KMS-11 (cell line): Measurements from ENCODE around the gene MAP4K2.

Experiments used
- H2AFZ ChIP-seq: fragments of 200-600 bp; sonication (generic); 2 replicates; pipeline ENCODE4 v1.6.1; 2016; ENCODE audit warnings: antibody characterized with exemption, mixed run types, low read depth
- H3K27ac ChIP-seq: fragments of 200-600 bp; sonication (generic); 2 replicates; pipeline ENCODE4 v1.6.1; 2016; ENCODE audit warnings: mild to moderate bottlenecking, mixed run types
- H3K27me3 ChIP-seq: fragments of 200-600 bp; sonication (generic); 2 replicates; pipeline ENCODE4 v1.6.1; 2017; ENCODE audit warnings: mild to moderate bottlenecking, low read depth, mixed run types, moderate library complexity; ENCODE audit not compliant: insufficient read depth
- H3K36me3 ChIP-seq: fragments of 200-600 bp; sonication (generic); 2 replicates; pipeline ENCODE4 v1.6.1; 2017; ENCODE audit warnings: mild to moderate bottlenecking, mixed run types; ENCODE audit not compliant: insufficient read depth
- H3K4me1 ChIP-seq: fragments of 200-600 bp; sonication (generic); 2 replicates; pipeline ENCODE4 v1.6.1; 2016; ENCODE audit warnings: mild to moderate bottlenecking, low read depth, mixed run types; ENCODE audit not compliant: poor library complexity, severe bottlenecking
- H3K4me2 ChIP-seq: fragments of 200-600 bp; sonication (generic); 2 replicates; pipeline ENCODE4 v1.7.0; 2016; ENCODE audit warnings: mild to moderate bottlenecking, mixed run types
- H3K4me3 ChIP-seq: fragments of 200-600 bp; sonication (generic); IDR thresholded peaks from 2 replicates; pipeline ENCODE4 v1.6.1; 2017; ENCODE audit warnings: low read depth, low read length, mixed read lengths; ENCODE audit not compliant: insufficient read depth
- H3K79me2 ChIP-seq: fragments of 200-600 bp; sonication (generic); 2 replicates; pipeline ENCODE4 v1.6.1; 2016; ENCODE audit warnings: low read depth, mixed run types; ENCODE audit not compliant: insufficient read depth
- H3K9ac ChIP-seq: fragments of 200-600 bp; sonication (generic); 2 replicates; pipeline ENCODE4 v1.6.1; 2016; ENCODE audit warnings: mild to moderate bottlenecking, mixed run types
- H4K20me1 ChIP-seq: fragments of 200-600 bp; sonication (generic); 2 replicates; pipeline ENCODE4 v1.6.1; 2016; ENCODE audit warnings: mild to moderate bottlenecking, mixed run types; ENCODE audit not compliant: insufficient read depth
- CTCF ChIP-seq: fragments of 200-600 bp; sonication (generic); conservative IDR thresholded peaks from 2 replicates; pipeline ENCODE4 v1.6.1; 2017; ENCODE audit warnings: low read depth, mild to moderate bottlenecking, antibody characterized with exemption, low read length, moderate library complexity, mixed read lengths

Gene MAP4K2

GRCh38 chr11:64790205-64791095, 12.6 kb downstream of the MAP4K2 start:
- TF ChIP-seq CTCF = no peak
- Histone ChIP-seq H4K20me1 (no peaks in the 10 kb centered on the region), H3K4me2 (no peak overlapping the region), H3K9ac (no peak overlapping the region), H3K27me3 (no peaks in the 10 kb centered on the region), H3K27ac (no peak overlapping the region), H3K36me3 (no peaks in the 10 kb centered on the region), H3K79me2 (no peaks in the 10 kb centered on the region), H2AFZ (no peak overlapping the region), H3K4me1 (no peaks in the 10 kb centered on the region), H3K4me3 (no peak overlapping the region)

GRCh38 chr11:64789331-64790204, 13.4 kb downstream of the MAP4K2 start:
- no peaks in the 10 kb centered on the region for H3K27me3 ChIP-seq
- TF ChIP-seq CTCF = no peak
- no peaks in the 10 kb centered on the region for H4K20me1 ChIP-seq
- H2AFZ ChIP-seq = no peak overlapping the region
- no peaks in the 10 kb centered on the region for H3K79me2 ChIP-seq
- H3K4me2 ChIP-seq = no peak overlapping the region
- H3K4me3 ChIP-seq = no peak overlapping the region
- no peak overlapping the region for H3K9ac ChIP-seq
- H3K36me3 ChIP-seq = no peaks in the 10 kb centered on the region
- no peak overlapping the region for H3K27ac ChIP-seq
- H3K4me1 ChIP-seq = no peaks in the 10 kb centered on the region

- Histone ChIP-seq H3K27me3 (no peaks in the 10 kb centered on the region), H3K4me1 (no peaks in the 10 kb centered on the region), H4K20me1 (no peaks in the 10 kb centered on the region), H3K79me2 (no peaks in the 10 kb centered on the region), H2AFZ (no peak overlapping the region), H3K4me3 (no peak overlapping the region), H3K27ac (no peak overlapping the region), H3K4me2 (no peak overlapping the region), H3K36me3 (no peaks in the 10 kb centered on the region), H3K9ac (no peak overlapping the region)
- TF ChIP-seq CTCF = no peak
Measured at GRCh38 chr11:64788321-64789215, 14.4 kb downstream of the MAP4K2 start.

GRCh38 chr11:64787526-64788320, 15.3 kb downstream of the MAP4K2 start:
- no peaks in the 10 kb centered on the region for H3K36me3 ChIP-seq
- no peaks in the 10 kb centered on the region for H3K27me3 ChIP-seq
- H2AFZ ChIP-seq = no peak overlapping the region
- peak; percentile 43 for TF ChIP-seq CTCF
- H4K20me1 ChIP-seq = no peaks in the 10 kb centered on the region
- no peaks in the 10 kb centered on the region for H3K79me2 ChIP-seq
- H3K4me1 ChIP-seq = no peaks in the 10 kb centered on the region
- H3K4me2 ChIP-seq = no peak overlapping the region
- no peak overlapping the region for H3K4me3 ChIP-seq
- no peak overlapping the region for H3K9ac ChIP-seq
- H3K27ac ChIP-seq = no peak overlapping the region
